GM20000 (cell line): Measurements from ENCODE around the gene CLK2.

ENCODE experiments used
- DNase-seq: peaks from one replicate; pipeline ENCODE4 v3.0.0; 2012; ENCODE audit warnings: low spot score
- CTCF ChIP-seq: IDR thresholded peaks from 2 replicates; pipeline ENCODE4 v1.5.1; 2012; ENCODE audit warnings: mild to moderate bottlenecking, control low read depth; ENCODE audit errors: extremely low read depth, missing control alignments

Gene CLK2

GRCh38 chr1:155277070-155277901 lies 4.0 kb upstream of the CLK2 start, which contains the start of gene HCN3:
HCN3 (plus strand) TSS chr1:155277463; CDS start chr1:155277591, 128 bp downstream.
- DNase-seq: peak; percentile 99
- TF ChIP-seq CTCF: peak; percentile 41

- no peak for TF ChIP-seq CTCF
- DNase-seq: no peak
Measured at GRCh38 chr1:155272466-155273342, 600 bp downstream of the CLK2 start.

GRCh38 chr1:155269381-155269780 lies 3.9 kb downstream of the CLK2 start:
- TF ChIP-seq CTCF: no peak
- DNase-seq: no peak

- no peak for DNase-seq
Measured at GRCh38 chr1:155268630-155269029, 4.7 kb downstream of the CLK2 start.

GRCh38 chr1:155267373-155267772 lies 5.9 kb downstream of the CLK2 start:
- no peak for DNase-seq
- TF ChIP-seq CTCF: no peak

More at GRCh38 chr1:155268630-155269029, 4.7 kb downstream of the CLK2 start:
- no peak for TF ChIP-seq CTCF

- no peak for DNase-seq
- TF ChIP-seq CTCF: no peak
Measured at GRCh38 chr1:155266553-155266952, 6.8 kb downstream of the CLK2 start.

- DNase-seq: no peak
Measured at GRCh38 chr1:155263067-155263466, 10.2 kb downstream of the CLK2 start.

More at GRCh38 chr1:155263067-155263466, 10.2 kb downstream of the CLK2 start:
- no peak for TF ChIP-seq CTCF
